Measurements from ENCODE around the gene CTSK.
A peak's percentile ranks its signal among the peaks of the same experiment; 100 is the strongest.
"Not testable (repeated sequence)": the region's sequence is repeated elsewhere in the genome, so short reads cannot be mapped to it uniquely, and the experiment has no call there.

The CTSK gene

DNA sequence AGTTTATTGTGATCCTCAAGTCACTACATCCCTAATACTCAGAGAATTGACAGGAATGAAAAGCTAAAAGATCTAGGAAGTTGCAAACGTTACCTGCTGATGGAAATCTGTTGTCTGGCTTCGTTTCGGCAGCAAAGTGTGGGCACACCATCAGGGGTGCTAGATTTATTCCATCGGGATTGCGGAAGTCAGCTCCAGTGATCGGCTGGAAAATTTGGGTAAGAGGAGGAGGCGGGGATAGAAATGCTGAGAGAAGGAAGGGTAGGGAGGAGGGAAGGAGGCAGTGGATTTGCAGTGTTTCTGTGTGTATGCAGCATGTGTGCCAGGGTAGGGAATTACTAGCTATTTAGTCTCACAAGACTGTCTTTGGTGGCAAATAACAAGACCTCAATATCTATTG, at the start of gene CTSK:
Gene CTSK (minus strand): TSS at position 140 of the 400 bp plus-strand sequence. CDS start 1,455 bp downstream, outside the sequence.
- DNase-seq, result no peak

DNA sequence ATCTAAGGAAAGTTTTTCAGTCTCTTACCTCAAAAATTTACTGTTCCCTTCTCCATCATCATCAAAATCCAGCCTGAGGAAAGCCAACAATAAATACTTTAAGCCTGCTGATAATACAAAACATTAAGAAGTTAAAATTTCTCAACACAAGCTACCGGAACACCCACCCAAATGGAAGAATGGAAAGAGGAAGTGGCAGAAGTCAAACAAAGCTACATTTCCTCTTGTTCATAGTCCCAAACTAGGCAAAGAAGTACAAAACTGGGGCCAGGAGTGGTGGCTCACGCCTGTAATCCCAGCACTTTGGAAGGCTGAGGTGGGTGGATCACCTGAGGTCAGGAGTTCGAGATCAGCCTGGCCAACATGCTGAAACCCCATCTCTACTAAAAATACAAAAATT, 44.7 kb upstream of the CTSK start:
- DNase-seq, result not testable (repeated sequence)

- not testable (repeated sequence) for DNase-seq
Measured at GRCh38 chr1:150850801-150851362, 42.8 kb upstream of the CTSK start.

- peak; percentile 30 for DNase-seq
Measured at GRCh38 chr1:150846473-150847146, 38.5 kb upstream of the CTSK start.

- no peak for DNase-seq
Measured at GRCh38 chr1:150843474-150843873, 35.4 kb upstream of the CTSK start.

GRCh38 chr1:150842964-150843363, 34.9 kb upstream of the CTSK start:
- DNase-seq, result no peak

DNA sequence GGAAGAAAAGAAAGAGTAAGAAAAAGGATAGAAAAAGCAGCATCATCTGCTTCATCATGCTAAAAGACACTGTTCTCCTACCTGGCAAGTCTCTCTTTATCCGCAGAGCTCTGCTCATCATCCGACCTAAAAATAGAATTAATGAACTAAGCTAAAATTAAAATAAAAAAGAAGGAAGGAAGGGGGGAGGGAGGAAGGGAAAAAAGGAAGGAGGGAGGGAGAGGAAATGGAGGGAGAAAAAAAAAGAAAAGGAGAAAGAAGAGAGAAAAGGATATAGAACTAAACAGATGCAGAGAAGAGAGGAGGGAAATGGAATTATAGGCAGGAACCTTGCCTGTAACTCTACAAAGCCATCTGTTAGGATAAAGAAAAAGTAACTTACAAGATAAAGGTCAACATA, 34.3 kb upstream of the CTSK start:
- no peak for DNase-seq

- peak; percentile 63 for DNase-seq
Measured at GRCh38 chr1:150841626-150842025, 33.6 kb upstream of the CTSK start.

- not testable (repeated sequence) for DNase-seq
Measured at GRCh38 chr1:150840850-150841249, 32.8 kb upstream of the CTSK start.

DNA sequence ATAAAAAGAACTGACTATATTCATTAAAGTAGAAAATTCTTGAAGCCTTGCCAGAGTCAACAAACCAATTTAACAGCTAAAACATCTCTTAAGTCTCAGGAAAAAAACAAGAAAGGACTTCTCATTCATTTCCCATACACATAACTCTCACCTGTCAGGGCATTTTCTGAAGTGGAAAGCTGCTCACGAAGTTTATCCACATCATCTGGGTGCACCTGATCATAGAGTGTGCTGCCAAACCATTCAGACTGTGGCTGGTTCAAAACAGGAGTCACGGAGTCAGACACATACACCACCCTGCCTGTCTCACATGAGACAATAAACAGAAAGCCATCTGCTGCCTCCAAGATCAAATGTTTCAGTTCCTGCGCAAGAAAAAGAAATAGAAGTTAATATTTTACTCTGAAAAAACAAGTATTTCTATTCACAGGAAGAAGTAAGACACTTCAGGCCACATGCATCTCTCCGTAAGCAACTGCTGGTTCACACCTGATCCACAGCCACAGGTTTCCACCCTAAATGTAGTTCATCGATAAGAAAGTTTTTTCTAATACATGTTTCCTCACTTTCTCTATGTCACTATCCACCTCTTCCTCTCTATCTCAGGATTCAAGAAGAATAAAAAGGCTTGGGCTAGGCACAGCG, 28.2 kb upstream of the CTSK start:
- DNase-seq, result no peak

- not testable (repeated sequence) for DNase-seq
Measured at GRCh38 chr1:150833961-150834360, 25.9 kb upstream of the CTSK start.

DNA sequence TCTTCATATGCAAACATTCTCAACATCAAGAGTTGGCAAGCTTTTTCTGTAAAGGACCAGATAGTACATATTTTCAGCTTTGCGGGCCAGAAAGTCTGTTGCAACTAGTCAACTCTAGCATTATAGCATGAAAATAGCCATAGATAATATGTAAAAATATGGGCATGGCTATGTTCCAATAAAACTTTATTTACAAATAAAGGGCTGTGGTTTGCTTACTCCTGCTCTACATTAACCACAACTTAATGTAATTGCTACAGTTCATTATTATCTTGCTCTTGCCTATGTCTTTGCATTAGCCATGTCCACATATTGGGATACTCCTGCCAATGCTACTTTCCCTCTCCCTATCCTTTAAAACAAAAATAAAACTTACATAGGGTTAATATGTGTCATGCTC, 24.5 kb upstream of the CTSK start:
- no peak for DNase-seq

DNA sequence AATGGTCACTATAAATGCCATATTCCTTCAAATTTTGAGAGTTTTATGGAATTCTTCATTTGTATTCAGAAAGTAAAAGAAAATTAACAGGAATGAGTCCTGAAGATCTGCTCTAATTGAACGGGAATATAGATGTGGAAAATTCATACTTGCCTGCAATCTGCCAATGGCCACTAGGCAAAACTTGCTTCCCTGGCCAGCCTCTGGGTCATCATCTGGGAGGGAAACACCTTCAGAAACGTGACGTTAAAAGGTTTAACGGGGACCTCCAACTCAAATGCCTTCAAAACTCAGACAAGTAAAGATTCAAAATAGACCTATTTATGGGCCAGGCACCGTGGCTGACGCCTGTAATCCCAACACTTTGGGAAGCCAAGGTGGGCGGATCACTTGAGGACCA, 21.7 kb upstream of the CTSK start:
- no peak for DNase-seq

DNA sequence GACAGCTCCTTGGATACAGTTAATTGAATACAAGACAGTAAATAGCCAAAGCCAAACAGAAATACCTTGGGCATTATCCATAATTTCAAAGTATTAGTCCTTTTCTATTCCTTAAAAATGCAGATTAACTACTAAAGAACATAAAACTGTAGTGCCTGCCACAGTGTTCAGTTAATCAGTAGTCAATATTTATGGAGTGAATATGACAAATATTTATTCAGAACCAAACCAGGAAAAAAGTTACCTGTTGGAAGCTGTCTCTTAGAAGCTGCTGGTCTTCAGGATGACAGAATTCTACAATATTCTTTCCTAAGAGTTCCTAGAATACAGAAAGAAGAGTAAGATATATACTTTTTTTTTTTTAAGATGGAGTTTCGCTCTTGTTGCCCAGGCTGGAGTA, 18.2 kb upstream of the CTSK start:
- DNase-seq, result no peak

DNA sequence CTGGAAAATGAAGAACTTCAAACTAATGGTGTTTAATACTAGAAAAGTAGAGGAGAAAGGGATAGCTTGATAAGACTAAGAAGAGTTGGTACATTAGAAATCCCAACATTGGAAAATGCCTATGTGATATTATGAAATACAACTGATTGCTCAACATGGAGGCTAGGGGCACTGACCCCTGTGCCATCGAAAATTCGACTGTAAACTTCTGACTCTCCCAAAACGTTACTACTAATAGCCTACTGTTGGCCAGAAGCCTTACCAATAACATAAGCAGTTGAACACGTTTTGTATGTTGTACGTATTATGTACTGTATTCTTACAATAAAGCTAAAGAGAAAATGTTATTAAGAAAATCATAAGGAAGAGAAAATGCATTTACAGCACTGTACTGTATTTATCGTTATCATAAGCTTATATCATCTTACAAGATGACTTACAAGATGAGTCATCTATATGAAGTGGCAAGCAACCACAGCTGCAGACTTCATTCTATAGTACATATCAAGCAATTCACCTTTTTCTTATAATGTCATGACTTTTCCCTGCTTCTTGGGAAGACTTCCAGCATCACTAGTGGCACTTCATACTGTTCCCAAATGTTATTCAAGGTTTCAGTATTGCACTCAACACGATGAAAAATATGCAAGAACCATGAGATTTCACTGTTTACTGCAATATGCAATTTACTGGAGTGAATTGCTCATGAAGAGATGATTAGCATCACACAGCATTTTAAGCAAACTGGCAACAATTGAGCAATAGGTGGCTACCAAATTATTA, 12.9 kb upstream of the CTSK start:
- peak; percentile 16 for DNase-seq

GRCh38 chr1:150815871-150816270, 7.8 kb upstream of the CTSK start:
- DNase-seq, result no peak

DNA sequence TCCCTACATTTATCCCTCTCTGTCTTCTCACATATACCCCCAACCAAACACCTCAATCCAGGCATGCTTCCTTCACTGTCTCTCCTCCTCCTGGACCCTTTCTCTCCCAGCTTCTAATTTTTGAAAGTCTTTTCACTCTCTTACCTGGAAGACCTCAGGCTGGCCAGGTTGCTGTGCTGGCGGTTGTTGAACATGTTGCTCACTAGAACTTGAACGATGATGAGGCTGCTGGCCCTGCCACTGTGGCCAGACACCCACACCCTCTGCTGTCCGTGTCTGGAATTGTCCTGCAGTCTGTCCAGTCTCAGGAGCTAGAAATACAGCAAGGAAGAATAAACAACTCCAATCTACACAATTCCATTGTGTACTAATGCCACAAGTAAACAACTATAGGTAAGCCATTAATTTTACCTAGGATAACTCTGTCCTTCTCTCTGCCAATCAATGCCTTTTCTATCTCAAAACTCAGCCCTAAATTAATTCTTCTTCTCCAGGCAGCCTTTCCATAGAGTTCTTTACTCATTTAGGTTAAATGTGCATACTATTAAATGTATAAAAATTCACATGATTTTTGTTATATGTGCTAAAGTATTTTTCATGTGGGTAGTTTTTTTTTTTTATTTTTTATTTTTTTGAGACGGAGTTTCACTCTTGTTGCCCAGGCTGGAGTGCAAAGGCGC, 5.1 kb upstream of the CTSK start:
- DNase-seq, result peak; percentile 5

GRCh38 chr1:150810958-150811659, 3.0 kb upstream of the CTSK start:
- DNase-seq, result no peak

GRCh38 chr1:150809651-150810050, 1.6 kb upstream of the CTSK start:
- DNase-seq, result no peak

DNA sequence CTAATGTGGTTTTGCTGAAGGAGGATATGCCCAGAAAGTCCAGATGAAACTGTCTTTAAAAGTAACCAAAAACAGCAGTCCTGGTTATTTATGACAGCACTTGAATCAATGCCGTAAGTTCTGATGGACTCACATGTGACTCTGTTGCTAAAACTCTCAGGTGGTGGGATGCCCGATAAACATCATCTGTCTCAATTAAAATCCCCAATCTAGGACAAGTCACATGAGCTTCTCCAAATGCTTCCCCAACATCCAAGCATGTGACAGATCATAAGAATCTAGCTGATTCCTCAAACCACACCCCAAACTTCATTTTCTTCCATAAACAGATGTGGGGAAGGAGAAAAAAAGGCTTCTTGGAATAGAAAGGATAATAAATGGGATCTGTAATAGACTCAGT, 786 bp upstream of the CTSK start:
- no peak for DNase-seq

- DNase-seq, result no peak
Measured at GRCh38 chr1:150807249-150808023, 624 bp downstream of the CTSK start.

- no peak for DNase-seq
Measured at GRCh38 chr1:150805899-150806298, 2.2 kb downstream of the CTSK start.

Measured in activated CD4-positive, alpha-beta T cell treated with anti-CD3 and anti-CD28 coated beads, Interleukin-2, amount 50 U/mL, for 16 hours (primary cell).